Tibial nerve (tissue), 4 donors: Measurements from ENCODE around the gene ADAMTS2.

Source experiments
- CTCF ChIP-seq, 5 experiments: fragments of 200-600 bp in 3 of 5; fragments of 450-650 bp in 2 of 5; sonication (generic) in 3 of 5; IDR thresholded peaks; one replicate each; pipeline ENCODE4 v1.5.1; 2016 to 2019; ENCODE audit warnings: antibody characterized with exemption in 5 of 5, mild to moderate bottlenecking in 3 of 5, moderate library complexity in 2 of 5
- EP300 ChIP-seq, 2 donors: sonication (generic); formaldehyde crosslinking; IDR thresholded peaks; one replicate each; pipeline ENCODE4 v1.6.1; 2017; ENCODE audit warnings: antibody characterized with exemption in 2 of 2, mild to moderate bottlenecking in 1 of 2
- POLR2A ChIP-seq, 2 donors: fragments of 450-650 bp; IDR thresholded peaks; one replicate each; pipeline ENCODE4 v1.6.1; 2017; ENCODE audit warnings: antibody characterized with exemption in 2 of 2, mild to moderate bottlenecking in 2 of 2, moderate library complexity in 2 of 2

DNA sequence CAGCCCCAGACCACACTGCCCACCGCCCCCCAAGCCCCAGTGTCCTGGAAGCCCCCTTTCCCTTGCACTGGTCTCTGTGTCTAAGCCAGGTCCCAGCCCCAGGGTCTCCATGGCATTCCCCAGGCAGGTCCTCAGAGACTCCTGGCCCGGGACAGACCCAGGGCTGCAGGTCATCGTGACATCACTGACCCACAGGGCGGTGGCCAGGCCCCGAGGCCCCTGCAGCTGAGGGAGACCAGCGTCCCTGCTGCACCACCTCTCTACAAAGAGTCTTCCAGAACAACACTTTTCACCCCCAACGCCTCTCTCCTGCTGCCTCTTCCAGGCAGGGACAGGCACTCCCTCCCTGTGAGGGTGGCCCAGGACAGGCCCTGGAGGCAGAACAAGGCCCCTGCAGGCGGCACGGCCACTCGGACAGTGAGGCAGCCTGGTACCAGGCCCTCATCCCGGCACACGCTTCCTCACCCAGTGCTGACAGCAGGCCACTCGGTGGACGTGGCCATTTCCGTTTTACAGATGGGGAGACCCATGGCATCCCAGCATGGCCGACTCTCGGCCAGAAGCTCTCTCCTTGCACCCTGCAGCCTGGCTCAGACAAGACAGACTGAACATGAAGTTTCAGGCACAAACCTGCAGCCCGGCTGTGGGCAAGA lies 136.4 kb downstream of the ADAMTS2 start:
- TF ChIP-seq CTCF (IDR thresholded peaks at IDR 0.05): no peak
- TF ChIP-seq POLR2A (IDR thresholded peaks at IDR 0.05): no peak
- no peak for TF ChIP-seq EP300 (IDR thresholded peaks at IDR 0.05)
